CD4-positive, alpha-beta T cell (primary cell): ENCODE results near the gene LTA4H. TPM values are rescaled to one million over a fixed set of nuclear protein-coding genes. Genes with fewer than 3 reads are reported as not detected.

Experiments
- ATAC-seq: fragments of 200-7000 bp; cut with Tn5 transposase; one replicate; pipeline ENCODE4 v1.10.0; 2022; ENCODE audit warnings: mild to moderate bottlenecking; ENCODE audit not compliant: poor library complexity
- CTCF ChIA-PET: fragments of 350-600 bp; sonication (Branson Sonifier 250); formaldehyde crosslinking; loops from one replicate; lab custom pipeline; 2021; ENCODE audit warnings: antibody characterized with exemption, inconsistent platforms; lab: Charles Lee
- POLR2A ChIA-PET: fragments of 350-600 bp; sonication (Branson Sonifier 250); formaldehyde crosslinking; loops from one replicate; lab custom pipeline; 2021; ENCODE audit warnings: antibody characterized with exemption, inconsistent platforms; lab: Charles Lee
- DNase-seq, 14 experiments: peaks; one replicate each; pipeline ENCODE4 v3.0.0-alpha.2; 2013 to 2020; ENCODE audit warnings: mixed read lengths in 2 of 14
- H3K27ac ChIP-seq, 2 donors: one replicate each; pipeline versions ENCODE4 v1.5.1 to v1.7.0; 2013; ENCODE audit warnings: low read length in 2 of 2, low read depth in 1 of 2, mild to moderate bottlenecking in 1 of 2
- H3K27me3 ChIP-seq, 2 experiments: 1 replicate in 1 of 2; 2 replicates in 1 of 2; pipeline versions ENCODE4 v1.6.1 to v1.7.0; 2013; ENCODE audit warnings: low read length in 2 of 2, control low read depth in 1 of 2, mild to moderate bottlenecking in 1 of 2, moderate library complexity in 1 of 2; ENCODE audit not compliant: insufficient read depth in 2 of 2, control insufficient read depth in 1 of 2
- H3K36me3 ChIP-seq: one replicate; pipeline ENCODE4 v1.6.1; 2013; ENCODE audit warnings: low read length, control low read depth; ENCODE audit not compliant: insufficient read depth
- H3K4me1 ChIP-seq: one replicate; pipeline ENCODE4 v1.6.1; 2013; ENCODE audit warnings: low read length, control low read depth; ENCODE audit not compliant: insufficient read depth
- H3K4me3 ChIP-seq: one replicate; pipeline ENCODE4 v1.5.1; 2013; ENCODE audit warnings: mild to moderate bottlenecking, low read length, moderate library complexity
- H3K9me3 ChIP-seq, 2 experiments: 1 replicate in 1 of 2; 2 replicates in 1 of 2; pipeline versions ENCODE4 v1.6.1 to v1.7.0; 2013; ENCODE audit warnings: low read length in 2 of 2, mild to moderate bottlenecking in 2 of 2, control low read depth in 1 of 2, moderate library complexity in 1 of 2; ENCODE audit not compliant: control insufficient read depth in 1 of 2, insufficient read depth in 1 of 2
- H3K27ac Mint-ChIP-seq: one replicate; pipeline ENCODE4 v1.8.0; 2020; ENCODE audit warnings: mixed read lengths
- H3K27me3 Mint-ChIP-seq: one replicate; pipeline ENCODE4 v1.8.0; 2021; ENCODE audit warnings: mixed read lengths
- H3K36me3 Mint-ChIP-seq: one replicate; pipeline ENCODE4 v1.8.0; 2021; ENCODE audit warnings: low read depth, mixed read lengths
- H3K4me1 Mint-ChIP-seq: one replicate; pipeline ENCODE4 v1.8.0; 2021; ENCODE audit warnings: low read depth, mixed read lengths
- H3K4me3 Mint-ChIP-seq: one replicate; pipeline ENCODE4 v1.8.0; 2020; ENCODE audit warnings: mild to moderate bottlenecking, mixed read lengths
- H3K9me3 Mint-ChIP-seq: one replicate; pipeline ENCODE4 v1.8.0; 2020; ENCODE audit warnings: mixed read lengths
- CTCF ChIP-seq: fragments of 200-600 bp; IDR thresholded peaks from one replicate; pipeline ENCODE4 v1.8.0; 2022; ENCODE audit warnings: antibody characterized with exemption, mild to moderate bottlenecking
- intact Hi-C, 2 experiments: fragments of 100-400 bp; cut with DNase I in 1 of 2; cut with micrococcal nuclease in 1 of 2; formaldehyde crosslinking; loops; one replicate each; pipeline versions ENCODE4 v1.15.1 to v1.9.0; 2023 to 2025; cut with DNase I, micrococcal nuclease
- total RNA-seq, 174 experiments: library from RNA in 2 of 174; stranded (reverse) in 2 of 174; gene quantifications; one replicate each; pipeline ENCODE4 v1.2.3 and lab custom pipeline; 2021 to 2026

Gene LTA4H
- total RNA-seq, 2 experiments from 2014 or later: 43.0 to 44.0 TPM

- H3K36me3 Mint-ChIP-seq: peaks cover 9% of the 10 kb centered on the region
- H3K9me3 Mint-ChIP-seq: no peaks in the 10 kb centered on the region
- no peaks in the 10 kb centered on the region for H3K27me3 ChIP-seq
- no peak within 1 kb of the TSS for H3K27ac Mint-ChIP-seq
- peaks cover 4% of the 10 kb centered on the region for H3K4me1 ChIP-seq
- POLR2A ChIA-PET: interaction anchor here (1.6 kb wide), 1 partner anchor 54 kb away, joined by 4 read pairs; the partner anchor contains the start of gene CCDC38
- no peaks in the 10 kb centered on the region for H3K27me3 Mint-ChIP-seq
- DNase-seq: peak in 3 of 14 experiments; percentile 13 to 36 (median 22)
- H3K27ac ChIP-seq: no peak within 1 kb of the TSS
- H3K4me1 Mint-ChIP-seq: no peaks in the 10 kb centered on the region
- H3K4me3 Mint-ChIP-seq: no peak within 1 kb of the TSS
- H3K9me3 ChIP-seq: no peaks in the 10 kb centered on the region
- no peak for TF ChIP-seq CTCF
- ATAC-seq: no peak
- H3K36me3 ChIP-seq: peaks cover 4% of the 10 kb centered on the region
- intact Hi-C loops: loop anchor here (5.0 to 10.0 kb wide), 2 partner anchors 879 to 881 kb away; no protein-coding TSS in a partner anchor
- peak within 1 kb of the TSS; percentile 7 for H3K4me3 ChIP-seq
- CTCF ChIA-PET: interaction anchor here (1.5 kb wide), 1 partner anchor 78 kb away, joined by 3 read pairs; no protein-coding TSS in a partner anchor
Observed at GRCh38 chr12:95996034-95996658, 39.2 kb downstream of the LTA4H start, which contains the start of gene HAL. Gene HAL (minus strand): TSS chr12:95996344. CDS start chr12:95995910, 434 bp downstream.

- DNase-seq (no peak), ATAC-seq (no peak)
- H3K9me3 ChIP-seq: no peaks in the 10 kb centered on the region
- H3K27me3 ChIP-seq: no peaks in the 10 kb centered on the region
- Mint-ChIP-seq H3K36me3 (peaks cover 4% of the 10 kb centered on the region), H3K4me1 (no peaks in the 10 kb centered on the region), H3K27me3 (no peaks in the 10 kb centered on the region), H3K27ac (no peak overlapping the region), H3K4me3 (no peak overlapping the region), H3K9me3 (no peaks in the 10 kb centered on the region)
- POLR2A ChIA-PET: interaction anchor here (1.6 kb wide), 1 partner anchor 53 kb away, joined by 4 read pairs; the partner anchor contains the start of gene CCDC38
- H3K36me3 ChIP-seq: no peaks in the 10 kb centered on the region
- CTCF ChIA-PET: interaction anchor here (1.5 kb wide), 1 partner anchor 77 kb away, joined by 3 read pairs; no protein-coding TSS in a partner anchor
- no peak for TF ChIP-seq CTCF
- peaks cover 4% of the 10 kb centered on the region for H3K4me1 ChIP-seq
- no peak overlapping the region for H3K27ac ChIP-seq
- peak overlapping the region; percentile 7 for H3K4me3 ChIP-seq
- intact Hi-C loops: loop anchor here (5.0 to 10.0 kb wide), 2 partner anchors 878 to 881 kb away; no protein-coding TSS in a partner anchor
Observed at GRCh38 chr12:95995238-95996031, 40.0 kb downstream of the LTA4H start.

GRCh38 chr12:95994476-95994875, 40.9 kb downstream of the LTA4H start:
- H3K27me3 Mint-ChIP-seq: no peaks in the 10 kb centered on the region
- no peak overlapping the region for H3K27ac ChIP-seq
- H3K36me3 ChIP-seq: no peaks in the 10 kb centered on the region
- no peaks in the 10 kb centered on the region for H3K9me3 Mint-ChIP-seq
- ChIA-PET CTCF (no interaction called here), POLR2A (no interaction called here)
- H3K4me1 ChIP-seq: peaks cover 4% of the 10 kb centered on the region
- H3K4me3 Mint-ChIP-seq: no peak overlapping the region
- H3K27ac Mint-ChIP-seq: no peak overlapping the region
- no peak overlapping the region for H3K4me3 ChIP-seq
- no peaks in the 10 kb centered on the region for H3K4me1 Mint-ChIP-seq
- H3K27me3 ChIP-seq: no peaks in the 10 kb centered on the region
- no peak for DNase-seq
- ATAC-seq: no peak
- intact Hi-C loops: loop anchor here in 1 of 2 experiments (10.0 kb wide), 1 partner anchor 880 kb away; no protein-coding TSS in a partner anchor
- no peak for TF ChIP-seq CTCF
- no peaks in the 10 kb centered on the region for H3K9me3 ChIP-seq
- no peaks in the 10 kb centered on the region for H3K36me3 Mint-ChIP-seq
